HG03095 (cell line): ENCODE data around the gene RASSF5.
"Not testable (repeated sequence)": the region's sequence is repeated elsewhere in the genome, so short reads cannot be mapped to it uniquely, and the experiment has no call there.

ENCODE experiments used
- ATAC-seq: cut with Tn5 transposase; IDR thresholded peaks from one replicate; pipeline ENCODE4 v1.9.1; 2021; ENCODE audit warnings: moderate library complexity; ENCODE audit not compliant: unreplicated experiment

The RASSF5 gene

DNA sequence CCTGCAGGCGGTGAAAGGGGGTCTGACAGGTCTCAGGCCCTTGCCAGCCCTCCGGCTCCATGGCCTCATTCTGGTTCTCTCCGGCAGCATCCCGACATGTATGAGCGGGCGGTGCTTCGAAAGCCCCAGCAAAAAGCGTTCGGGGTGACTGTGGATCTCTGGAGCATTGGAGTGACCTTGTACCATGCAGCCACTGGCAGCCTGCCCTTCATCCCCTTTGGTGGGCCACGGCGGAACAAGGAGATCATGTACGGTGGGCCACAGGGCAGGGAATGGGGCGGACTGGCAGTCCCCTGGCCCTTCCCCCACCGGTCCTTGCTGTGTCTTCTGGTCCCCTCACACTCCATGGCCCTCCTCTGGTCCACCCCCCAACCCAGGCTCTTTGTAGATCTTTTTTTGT is 30.7 kb upstream of the RASSF5 start:
- ATAC-seq = no peak

DNA sequence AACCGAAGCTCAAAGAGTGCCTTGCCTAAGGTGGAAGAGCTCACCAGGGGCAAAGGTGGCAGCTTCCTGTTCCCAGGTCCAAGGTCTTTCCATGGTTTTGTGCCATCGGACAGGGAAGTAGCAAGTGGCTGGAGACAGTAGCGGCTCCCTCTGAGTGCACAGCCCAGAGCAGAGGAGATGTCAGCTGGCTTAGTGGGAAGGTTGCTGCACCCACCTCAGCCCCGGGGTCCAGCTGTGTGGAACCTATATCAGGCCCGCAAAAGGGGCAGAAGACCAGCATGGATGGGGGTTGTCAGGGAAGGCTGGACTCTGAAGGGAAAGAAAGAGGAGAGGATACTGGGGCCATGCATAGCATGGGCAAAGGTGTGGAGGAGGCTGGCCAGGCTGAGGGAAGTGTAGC is 30.2 kb upstream of the RASSF5 start:
- ATAC-seq = no peak

DNA sequence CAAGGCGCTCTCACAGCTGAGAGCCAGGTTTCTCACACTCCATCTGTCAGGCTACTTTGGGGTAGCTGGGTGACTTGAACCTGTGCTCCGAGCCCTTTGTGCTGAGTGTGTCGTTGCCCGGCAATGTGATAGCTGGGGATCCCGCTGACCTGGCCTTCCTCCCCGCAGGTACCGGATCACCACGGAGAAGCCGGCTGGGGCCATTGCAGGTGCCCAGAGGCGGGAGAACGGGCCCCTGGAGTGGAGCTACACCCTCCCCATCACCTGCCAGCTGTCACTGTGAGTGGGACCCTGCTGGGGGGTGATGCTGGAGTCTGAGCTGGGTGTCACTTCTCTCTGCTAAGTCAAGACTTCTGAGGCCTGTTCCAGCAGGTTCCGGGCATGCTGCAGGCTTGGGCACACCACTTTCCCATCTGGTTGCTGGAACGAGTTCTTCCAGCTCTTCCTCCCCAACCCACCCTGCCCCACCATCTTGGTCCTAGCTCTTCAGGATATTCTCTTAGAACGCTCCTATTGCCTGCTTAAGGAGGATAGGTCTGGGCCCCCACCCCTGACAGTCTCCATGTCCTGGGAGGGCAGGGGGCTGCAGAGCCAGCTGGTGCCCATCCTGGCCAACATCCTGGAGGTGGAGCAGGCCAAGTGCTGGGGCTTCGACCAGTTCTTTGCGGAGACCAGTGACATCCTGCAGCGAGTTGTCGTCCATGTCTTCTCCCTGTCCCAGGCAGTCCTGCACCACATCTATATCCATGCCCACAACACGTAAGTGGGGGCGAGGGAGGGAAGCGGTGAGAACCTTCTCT is 29.6 kb upstream of the RASSF5 start:
- ATAC-seq = no peak

DNA sequence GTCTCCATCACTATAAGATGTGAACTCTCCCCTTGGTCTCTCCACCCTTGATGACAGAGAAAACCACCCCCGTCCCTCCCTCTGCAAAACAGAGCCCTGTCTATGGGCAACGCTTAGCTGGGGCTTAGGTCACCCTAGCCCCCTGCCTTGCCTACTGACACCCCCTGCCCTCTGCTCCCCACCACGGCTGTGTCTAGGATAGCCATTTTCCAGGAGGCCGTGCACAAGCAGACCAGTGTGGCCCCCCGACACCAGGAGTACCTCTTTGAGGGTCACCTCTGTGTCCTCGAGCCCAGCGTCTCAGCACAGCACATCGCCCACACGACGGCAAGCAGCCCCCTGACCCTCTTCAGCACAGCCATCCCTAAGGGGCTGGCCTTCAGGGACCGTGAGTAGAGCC is 28.6 kb upstream of the RASSF5 start:
- ATAC-seq = no peak

DNA sequence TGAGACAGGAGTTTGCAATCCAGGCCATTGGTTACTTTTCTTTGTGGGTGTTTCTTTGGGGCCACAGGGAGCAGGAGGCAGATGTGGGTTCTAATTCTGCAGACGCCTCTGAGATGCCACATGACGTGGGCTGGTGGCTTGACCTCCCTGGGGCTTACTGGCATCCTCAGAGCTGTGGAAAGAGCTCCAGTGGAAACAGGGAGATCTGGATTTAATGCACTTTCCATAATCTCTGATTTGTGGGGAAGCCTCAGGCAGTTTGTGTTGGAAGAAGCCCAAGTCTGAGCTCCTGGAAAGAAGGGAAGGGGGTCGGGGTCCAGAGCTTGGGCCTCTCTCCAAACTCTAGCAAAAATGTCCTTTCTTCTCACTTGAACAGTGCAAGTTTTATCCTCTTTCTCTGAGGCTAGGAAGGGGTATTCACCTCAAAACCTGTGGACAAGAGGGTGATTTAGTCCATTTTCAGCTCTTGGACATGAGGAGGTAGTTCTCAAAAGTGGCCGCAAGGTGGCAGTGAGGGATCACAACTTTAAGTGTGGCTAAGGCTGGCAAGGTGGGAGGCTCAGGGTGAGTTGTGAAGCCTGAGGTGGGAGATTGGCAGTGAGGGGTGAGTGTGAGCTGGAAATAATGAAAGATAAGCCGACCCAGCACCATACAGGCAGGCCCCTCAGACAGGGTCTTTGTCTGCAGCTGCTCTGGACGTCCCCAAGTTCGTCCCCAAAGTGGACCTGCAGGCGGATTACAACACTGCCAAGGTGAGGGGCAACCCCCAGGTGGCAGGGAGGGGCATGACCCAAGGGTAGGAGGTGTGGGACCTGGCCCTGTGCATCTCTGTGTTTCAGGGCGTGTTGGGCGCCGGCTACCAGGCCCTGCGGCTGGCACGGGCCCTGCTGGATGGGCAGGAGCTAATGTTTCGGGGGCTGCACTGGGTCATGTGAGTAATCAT is 27.9 kb upstream of the RASSF5 start:
- no peak for ATAC-seq

DNA sequence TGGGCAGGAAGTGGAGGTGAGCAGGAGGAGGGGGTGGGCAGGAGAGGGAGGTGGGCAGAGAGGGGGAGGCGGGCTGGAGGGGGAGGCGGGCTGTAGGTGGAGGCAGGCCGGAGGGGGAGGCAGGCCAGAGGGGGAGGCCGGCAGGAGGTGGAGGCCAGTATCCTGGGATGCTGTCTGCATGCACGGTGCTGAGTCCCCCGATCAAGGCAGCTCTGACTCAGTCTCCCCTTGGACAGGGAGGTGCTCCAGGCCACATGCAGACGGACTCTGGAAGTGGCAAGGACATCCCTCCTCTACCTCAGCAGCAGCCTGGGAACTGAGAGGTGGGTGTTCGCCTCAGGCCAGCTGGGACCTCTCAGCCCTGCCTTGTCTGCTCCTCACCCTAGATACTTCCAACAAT is 27.1 kb upstream of the RASSF5 start:
- no peak for ATAC-seq

DNA sequence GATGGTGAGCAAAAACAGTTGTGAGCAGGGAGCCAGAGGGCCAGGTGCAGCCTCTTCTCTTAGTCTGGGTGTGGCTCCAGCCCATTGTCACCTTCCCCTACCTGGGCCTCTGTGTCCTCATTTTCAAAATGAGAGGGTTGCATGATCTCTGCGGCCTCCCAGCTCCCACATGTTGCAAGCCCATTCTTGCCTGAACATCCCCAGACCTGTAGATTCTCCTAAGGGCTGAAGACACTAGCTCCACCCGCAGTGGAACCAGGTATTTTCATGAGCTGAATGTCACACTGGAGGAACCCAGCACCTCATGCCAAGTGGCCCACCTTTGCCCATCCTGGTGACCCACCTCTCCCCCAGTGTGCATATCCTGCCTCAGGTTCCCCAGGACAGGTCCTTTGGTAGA is 24.7 kb upstream of the RASSF5 start:
- ATAC-seq = no peak

DNA sequence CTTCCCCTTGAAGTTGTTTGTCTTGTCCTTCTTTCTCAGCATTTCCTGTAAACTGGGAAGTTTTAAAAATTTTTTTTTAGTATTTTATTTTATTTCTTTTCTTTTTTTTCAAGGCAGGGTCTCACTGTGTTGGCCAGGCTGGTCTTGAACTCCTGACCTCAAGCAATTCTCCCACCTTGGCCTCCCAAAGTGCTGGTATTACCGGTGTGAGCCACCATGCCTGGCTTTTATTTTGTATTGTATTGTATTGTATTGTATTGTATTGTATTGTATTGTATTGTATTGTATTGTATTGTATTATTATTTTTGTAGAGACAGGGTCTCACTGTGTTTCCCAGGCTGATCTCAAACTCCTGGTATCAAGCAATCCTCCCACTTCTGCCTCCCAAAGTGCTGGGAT is 23.5 kb upstream of the RASSF5 start:
- ATAC-seq = not testable (repeated sequence)

DNA sequence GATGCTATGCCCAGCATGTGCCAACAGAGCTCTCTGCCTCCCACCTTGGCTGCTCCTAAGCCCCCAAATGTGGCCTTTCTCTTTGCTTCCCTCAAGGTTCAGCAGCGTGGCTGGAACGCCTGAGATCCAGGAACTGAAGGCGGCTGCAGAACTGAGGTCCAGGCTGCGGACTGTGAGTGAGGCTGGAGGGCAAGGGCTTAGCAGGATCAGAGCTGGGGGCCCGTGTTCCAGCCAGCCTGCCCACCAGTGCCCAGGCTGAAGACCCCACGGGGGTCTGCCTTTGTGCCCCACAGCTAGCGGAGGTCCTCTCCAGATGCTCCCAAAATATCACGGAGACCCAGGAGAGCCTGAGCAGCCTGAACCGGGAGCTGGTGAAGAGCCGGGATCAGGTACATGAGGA is 22.4 kb upstream of the RASSF5 start:
- ATAC-seq = no peak

DNA sequence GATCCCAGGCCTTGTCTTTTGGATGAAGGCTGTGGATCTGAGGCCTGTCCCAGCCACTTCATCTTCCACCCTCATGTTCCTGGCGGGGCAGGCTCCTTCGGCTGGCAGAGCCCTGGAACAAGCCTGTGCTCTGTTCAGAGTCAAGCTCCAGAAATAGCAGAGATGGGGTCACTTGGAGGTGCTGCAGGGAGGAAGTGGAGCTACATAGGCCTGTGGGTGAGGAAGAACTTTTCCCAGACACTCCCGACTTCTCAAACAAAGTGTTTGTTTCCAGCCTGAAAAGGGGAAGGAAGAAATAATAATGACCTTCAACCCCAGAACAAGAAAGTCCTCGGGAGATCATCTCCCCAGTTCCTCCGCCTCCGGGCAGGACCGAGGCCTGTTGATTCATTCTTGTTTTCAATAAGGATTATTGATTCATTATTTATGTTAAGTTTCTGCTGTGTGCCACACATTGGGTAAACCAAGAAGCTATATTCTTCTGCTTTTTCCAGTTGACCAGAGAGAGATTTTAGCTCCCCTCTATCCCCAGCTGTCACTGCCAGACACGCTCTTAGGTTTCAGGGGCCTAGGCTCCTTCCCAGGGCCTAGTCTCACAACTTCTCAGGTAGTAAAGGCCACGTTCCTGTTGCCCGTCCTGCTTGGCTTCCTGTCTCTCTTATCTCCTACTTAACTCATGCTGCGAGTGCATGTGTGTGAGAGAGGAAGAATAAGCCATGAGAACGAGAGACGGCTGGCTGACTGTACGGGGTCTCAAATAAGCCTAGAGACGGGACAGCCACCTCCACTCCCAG is 20.1 kb upstream of the RASSF5 start:
- ATAC-seq = no peak

DNA sequence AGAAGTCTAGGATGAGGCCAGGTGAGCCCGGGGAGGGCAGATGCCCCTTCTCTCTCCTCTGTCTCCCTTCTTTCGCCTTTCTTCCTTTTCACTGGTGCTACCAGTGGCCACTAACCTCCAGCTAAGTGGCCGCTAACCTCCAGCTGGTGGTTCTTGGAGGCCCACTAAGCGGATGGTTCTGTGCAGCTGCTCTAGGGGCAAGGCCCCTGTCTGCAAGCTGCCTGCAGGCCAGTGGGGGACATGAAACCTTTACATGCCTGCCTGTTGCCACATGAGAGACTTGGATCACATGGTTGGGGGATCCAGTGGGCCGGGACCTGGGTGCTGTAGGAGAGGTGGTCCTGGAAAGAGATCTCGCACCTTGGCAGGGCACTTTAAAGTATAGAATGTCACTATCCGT is 19.4 kb upstream of the RASSF5 start:
- no peak for ATAC-seq

DNA sequence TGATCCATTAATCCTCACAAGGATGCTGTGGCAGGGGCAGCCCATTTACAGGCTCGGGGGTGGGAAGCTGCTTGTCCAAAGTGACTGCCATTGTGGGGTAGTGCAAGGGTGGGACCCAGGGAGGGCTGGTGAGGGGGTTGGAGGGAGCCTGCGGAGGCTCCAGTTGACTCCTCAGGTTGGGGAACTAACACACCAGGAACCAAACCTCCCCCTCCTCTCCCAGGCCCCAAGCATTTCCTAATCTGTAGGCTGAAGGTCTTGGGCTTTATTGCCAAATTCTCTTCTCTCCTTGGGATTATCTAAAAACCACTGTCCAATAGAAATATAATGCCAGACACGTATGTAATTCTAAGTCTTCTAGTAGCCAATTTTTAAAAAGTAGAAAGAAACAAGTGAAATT is 18.9 kb upstream of the RASSF5 start:
- ATAC-seq = no peak

DNA sequence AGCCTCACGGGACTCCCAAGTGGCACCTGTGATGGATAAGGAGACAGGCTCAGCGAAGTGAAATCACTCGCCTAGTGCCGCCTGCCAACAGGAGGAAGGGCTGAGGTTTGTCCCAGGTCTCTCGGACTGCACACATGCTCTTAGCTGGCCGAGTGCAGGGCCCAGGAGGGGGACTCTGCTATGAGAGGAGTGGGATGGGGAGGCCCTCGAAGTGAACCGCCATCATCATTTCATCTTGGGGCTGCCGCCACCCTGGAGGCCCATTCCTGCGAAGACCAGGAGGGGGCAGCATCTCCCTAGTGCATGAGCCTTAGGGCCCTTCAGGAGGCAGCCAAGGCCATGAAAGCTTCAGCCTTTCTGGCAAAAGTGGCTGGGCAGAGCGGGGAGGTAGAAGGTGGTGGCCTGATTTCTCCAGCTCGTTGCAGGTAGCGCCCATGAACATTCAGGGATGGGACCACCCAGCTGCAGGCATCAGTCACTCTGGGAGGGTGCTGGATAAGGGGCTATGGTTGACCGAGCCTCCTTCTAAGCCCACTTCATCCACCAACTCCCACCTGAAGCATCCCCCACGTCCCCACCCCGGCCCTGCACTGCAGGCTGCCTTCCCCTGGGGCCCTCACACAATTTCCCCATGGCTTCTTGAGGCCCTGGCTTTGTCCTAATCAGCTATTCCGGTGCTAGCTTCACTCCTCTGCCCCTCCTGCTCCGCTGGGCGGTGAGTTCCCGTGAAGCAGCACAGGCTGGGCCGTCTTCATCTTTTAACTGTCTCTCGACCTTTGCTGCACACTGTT is 17.2 kb upstream of the RASSF5 start:
- peak; percentile 72 for ATAC-seq

DNA sequence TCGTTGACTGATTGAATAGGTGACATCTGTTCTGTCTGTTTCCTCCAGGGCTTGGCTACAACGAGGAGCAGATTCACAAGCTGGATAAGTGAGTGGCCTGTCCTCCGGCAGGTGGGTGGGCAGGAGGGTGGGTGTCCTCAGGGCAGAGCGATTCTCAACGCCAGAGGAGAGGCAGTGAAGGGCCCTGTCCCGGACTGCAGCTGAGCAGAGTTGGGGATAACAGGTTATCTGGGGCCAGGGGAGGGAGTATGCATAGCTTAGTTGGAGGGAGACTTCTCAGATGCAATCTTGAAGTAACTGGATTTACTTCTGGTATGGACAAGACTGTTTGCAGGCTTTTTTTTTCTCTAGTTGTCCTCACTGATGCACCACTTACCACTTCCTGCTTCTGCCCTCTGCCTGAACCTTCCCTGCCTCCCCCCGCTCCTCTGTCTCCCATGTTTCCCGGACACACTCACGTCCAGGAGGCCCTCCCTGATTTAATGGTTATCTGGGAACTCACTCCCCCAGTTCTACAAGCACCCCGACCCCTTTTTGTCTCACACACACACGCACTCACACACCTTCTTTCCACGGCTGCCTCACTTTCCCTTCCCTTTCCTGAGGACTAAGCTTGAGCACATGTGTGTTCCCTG is 16.4 kb upstream of the RASSF5 start:
- ATAC-seq = no peak

DNA sequence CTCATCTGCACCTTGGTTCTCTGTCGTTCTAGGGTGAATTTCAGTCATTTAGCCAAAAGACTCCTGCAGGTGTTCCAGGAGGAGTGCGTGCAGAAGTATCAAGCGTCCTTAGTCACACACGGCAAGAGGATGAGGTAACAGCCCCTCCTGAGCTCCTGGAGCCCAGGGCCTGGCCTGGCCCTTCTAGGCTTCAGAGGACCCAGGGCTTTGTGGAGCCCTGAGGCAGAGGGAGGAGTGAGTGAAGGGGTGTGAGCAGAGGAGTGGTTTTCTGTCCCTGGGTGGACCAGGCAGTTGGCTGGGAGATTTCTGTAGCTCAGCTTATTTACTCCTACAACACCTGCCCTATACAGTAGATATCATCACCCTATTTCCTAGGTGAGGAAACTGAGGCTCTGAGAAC is 15.7 kb upstream of the RASSF5 start:
- no peak for ATAC-seq

DNA sequence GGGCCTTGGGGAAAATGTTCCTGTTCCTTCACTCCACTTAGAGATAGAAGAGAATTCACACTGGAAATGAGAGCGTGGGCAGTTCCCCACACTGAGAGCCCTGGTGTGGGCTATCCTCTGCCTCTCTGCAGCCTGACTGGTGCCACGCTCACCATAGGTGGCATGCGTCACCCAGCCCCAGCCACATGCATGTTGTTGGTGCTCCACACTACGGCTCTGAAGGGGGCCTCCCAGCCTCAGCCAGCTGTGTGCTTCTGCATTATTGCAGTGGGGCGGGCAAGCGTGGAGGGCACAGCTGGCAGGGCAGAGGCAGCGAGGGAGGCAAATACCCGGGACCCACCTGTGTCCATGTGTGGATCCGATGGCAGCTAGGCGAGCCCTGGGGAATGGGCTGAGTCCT is 14.7 kb upstream of the RASSF5 start:
- no peak for ATAC-seq

DNA sequence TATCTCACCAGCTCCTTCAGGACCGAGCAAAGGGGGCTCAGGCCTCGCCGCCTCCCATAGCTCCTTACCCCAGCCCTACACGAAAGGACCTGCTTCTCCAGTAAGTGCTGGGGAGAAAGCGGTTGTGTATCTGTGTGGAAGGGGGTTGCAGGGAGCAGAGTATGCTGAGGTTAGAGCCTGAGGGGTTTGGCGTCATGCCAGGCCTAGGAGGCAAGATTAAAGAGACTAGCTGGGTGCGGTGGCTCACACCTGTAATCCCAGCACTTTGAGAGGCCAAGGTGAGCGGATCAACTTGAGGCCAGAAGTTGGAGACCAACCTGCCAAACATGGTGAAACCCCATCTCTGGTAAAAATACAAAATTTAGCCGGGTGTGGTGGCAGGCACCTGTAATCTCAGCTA is 14.1 kb upstream of the RASSF5 start:
- ATAC-seq = no peak

DNA sequence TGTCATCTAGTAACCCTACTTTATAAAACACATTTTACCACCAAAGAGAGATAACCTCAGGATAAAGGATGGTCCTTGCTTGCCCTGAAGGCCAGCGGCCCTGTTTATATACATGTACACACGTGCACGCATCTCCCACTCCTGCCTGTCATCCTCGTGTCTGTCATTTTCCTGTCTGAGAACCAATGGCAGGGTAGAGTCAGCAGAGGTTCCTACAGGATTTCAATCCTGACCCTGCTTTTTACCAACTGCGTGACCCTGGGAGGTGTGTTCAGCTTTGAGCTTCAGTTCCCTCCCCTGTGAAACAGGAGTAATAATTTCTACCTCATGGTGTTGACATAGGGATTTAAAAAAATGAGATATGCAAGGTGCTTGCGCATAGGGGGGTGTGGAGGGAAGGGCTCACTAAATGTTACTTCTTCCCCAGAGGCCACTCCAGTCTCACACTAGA is 12.3 kb upstream of the RASSF5 start:
- no peak for ATAC-seq

DNA sequence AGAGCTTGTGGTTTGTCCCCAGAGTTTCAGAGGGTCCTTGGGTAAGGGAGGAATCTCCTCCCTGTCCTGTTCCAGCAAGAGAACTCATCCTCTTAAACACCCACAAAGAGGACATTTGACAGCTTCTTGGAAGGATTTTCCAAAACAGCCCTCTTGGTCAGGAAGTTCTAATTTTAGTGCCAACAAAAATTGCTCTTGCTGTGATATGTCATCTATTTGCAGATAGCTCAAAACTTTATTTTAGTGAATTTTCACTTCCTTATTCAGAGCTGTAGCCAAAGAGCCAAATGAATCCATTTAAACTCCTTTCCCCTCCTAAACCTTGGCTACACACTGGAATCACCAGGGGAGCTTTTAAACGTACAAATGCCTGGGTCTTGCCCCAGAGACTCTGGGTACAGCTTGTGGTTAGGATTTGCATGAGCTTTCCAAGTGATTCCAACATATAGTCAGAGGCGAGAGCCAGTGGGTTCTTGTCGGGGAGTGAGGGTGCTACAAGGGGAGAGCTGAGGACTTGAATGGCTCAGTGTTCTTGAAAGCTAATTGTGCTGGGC is 11.8 kb upstream of the RASSF5 start:
- ATAC-seq = no peak
